Bone marrow (tissue), 2 donors: ENCODE data around the gene ERBIN.
"Not testable (repeated sequence)": the region's sequence is repeated elsewhere in the genome, so short reads cannot be mapped to it uniquely, and the experiment has no call there.

Experiments
- DNase-seq, 2 donors: peaks; one replicate each; lab custom pipeline; 2025; lab: John Stamatoyannopoulos, UW

ERBIN gene

GRCh38 chr5:65926276-65926783 lies at the start of gene ERBIN:
Gene ERBIN (plus strand): TSS chr5:65926575. CDS start chr5:65992719, 66,144 bp downstream.
- peak; percentile 70 to 84 for DNase-seq

- no peak for DNase-seq
These were observed 49.4 kb upstream of the ERBIN start for GRCh38 chr5:65876970-65877369.

- peak in 1 of 2 donors; percentile 18 for DNase-seq
These were observed 46.6 kb upstream of the ERBIN start for GRCh38 chr5:65879668-65880256.

- DNase-seq: no peak
These were observed 45.8 kb upstream of the ERBIN start for GRCh38 chr5:65880496-65881072.

GRCh38 chr5:65882278-65882677 lies 44.1 kb upstream of the ERBIN start:
- DNase-seq: no peak

GRCh38 chr5:65883461-65883860 lies 42.9 kb upstream of the ERBIN start:
- no peak for DNase-seq

- DNase-seq: no peak
These were observed 40.0 kb upstream of the ERBIN start for GRCh38 chr5:65886387-65886786.

GRCh38 chr5:65892024-65892423 lies 34.4 kb upstream of the ERBIN start:
- not testable (repeated sequence) for DNase-seq

GRCh38 chr5:65892801-65893200 lies 33.6 kb upstream of the ERBIN start:
- DNase-seq: no peak

GRCh38 chr5:65893749-65894430 lies 32.5 kb upstream of the ERBIN start:
- no peak for DNase-seq

GRCh38 chr5:65895891-65896290 lies 30.5 kb upstream of the ERBIN start:
- no peak for DNase-seq

- no peak for DNase-seq
These were observed 25.6 kb upstream of the ERBIN start for GRCh38 chr5:65900746-65901145.

GRCh38 chr5:65902104-65902503 lies 24.3 kb upstream of the ERBIN start:
- no peak for DNase-seq

- no peak for DNase-seq
These were observed 22.8 kb upstream of the ERBIN start for GRCh38 chr5:65903581-65903980.

GRCh38 chr5:65906256-65906655 lies 20.1 kb upstream of the ERBIN start:
- no peak for DNase-seq

- no peak for DNase-seq
These were observed 19.2 kb upstream of the ERBIN start for GRCh38 chr5:65907135-65907534.

GRCh38 chr5:65910711-65911110 lies 15.7 kb upstream of the ERBIN start:
- DNase-seq: no peak

GRCh38 chr5:65912311-65912710 lies 14.1 kb upstream of the ERBIN start:
- no peak for DNase-seq

GRCh38 chr5:65913519-65913918 lies 12.9 kb upstream of the ERBIN start:
- no peak for DNase-seq

GRCh38 chr5:65914641-65915196 lies 11.7 kb upstream of the ERBIN start:
- no peak for DNase-seq

GRCh38 chr5:65915661-65916060 lies 10.7 kb upstream of the ERBIN start:
- not testable (repeated sequence) for DNase-seq

GRCh38 chr5:65916066-65916465 lies 10.3 kb upstream of the ERBIN start:
- DNase-seq: no peak

GRCh38 chr5:65916636-65917035 lies 9.7 kb upstream of the ERBIN start:
- DNase-seq: no peak
